ENCODE measurements around the gene ACOX1.

Gene ACOX1

GRCh38 chr17:75902406-75902805 lies 76.6 kb downstream of the ACOX1 start:
- no peak for DNase-seq

DNA sequence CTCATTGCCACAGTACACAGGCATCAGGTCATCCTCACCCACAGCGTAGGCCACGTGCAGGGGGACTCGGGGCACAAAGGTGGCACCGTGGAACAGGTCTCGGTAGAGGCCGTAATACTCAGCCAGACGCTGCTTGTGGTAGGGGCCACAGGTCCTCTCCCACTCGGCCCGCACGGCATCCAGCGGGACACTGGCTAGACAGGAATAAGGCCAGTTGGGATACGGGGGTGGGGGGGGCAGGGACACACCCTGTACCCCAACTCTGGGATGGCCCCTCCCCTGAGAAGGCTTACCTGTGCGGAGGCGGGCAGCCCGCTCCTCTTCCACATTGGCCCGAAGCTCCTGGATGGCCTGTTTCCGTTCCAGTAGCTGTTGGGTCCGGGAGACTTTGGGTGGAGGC lies 77.2 kb downstream of the ACOX1 start:
- no peak for DNase-seq

DNA sequence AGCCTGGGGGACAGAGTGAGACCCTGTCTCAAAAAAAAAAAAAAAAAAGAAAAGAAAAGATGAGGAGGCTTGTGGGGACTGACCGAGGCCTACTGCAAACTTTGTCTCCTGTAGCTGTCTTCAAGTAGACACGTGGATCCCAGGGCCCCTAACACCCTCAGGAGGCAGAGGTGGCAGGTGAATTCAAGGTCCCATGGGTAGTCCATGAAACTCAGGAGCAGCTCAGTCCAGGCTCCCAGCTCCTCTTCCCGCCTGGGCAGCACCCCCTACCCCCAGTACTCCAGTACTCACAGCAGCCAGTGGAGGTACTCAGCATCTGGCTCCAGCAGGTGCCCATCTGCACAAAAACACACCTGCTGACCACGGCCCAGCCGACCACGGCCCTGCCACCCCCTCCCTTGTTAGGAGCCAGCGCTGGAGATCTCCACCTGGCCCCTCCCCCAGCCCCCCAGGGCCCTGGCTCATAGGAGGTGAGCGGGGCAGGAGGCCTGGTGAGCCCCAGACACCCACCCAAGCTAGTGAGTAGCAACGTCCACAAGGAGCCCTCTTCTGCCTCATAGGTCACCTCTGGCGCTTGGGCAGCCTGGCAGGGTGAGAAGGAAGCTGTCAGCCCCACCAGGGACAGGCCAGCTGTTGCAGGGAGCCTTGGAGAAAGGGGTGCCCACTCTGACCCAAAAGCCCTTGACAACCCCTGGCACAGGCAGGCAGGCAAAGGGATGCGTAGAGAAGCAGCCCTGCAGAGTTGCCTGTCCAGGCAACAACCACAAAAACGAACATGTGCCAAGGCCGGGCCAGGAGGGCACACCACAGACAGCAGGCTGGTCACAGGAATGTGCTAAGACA lies 78.1 kb downstream of the ACOX1 start:
- DNase-seq = no peak

DNA sequence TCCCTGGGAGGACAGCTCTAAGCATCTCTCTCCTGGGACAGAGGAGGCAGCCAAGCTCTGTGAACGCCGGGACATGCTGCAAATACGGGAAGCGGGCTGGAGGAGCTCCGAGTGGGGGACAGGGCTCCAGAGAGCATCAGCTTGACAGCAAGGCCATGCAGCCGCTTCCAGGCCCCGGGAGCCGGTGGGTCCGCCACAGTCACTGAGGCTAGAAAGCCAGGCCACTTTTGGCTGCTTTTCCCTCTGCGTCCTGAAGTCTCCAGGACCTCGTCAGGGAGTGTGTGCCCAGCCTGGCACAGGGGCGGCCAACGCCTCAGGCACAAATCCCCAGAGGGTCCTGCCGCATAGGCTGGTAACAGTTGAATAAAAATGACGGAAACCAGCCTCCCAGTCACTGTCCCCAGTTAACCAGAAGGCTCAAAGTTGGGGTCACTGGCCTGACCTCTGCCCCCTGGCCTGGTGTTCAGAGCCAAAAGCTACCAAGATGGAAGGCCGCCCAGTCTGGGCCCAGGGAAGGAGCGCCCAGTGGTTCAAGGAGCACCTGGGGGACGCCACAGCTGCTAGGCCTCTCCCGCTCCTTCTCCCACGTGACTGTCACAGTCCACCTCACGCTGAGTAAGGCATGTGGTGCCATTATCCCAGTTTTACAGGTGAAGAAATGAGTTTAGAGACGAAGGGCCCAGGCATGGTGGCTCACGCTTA lies 79.0 kb downstream of the ACOX1 start:
- no peak for DNase-seq

DNA sequence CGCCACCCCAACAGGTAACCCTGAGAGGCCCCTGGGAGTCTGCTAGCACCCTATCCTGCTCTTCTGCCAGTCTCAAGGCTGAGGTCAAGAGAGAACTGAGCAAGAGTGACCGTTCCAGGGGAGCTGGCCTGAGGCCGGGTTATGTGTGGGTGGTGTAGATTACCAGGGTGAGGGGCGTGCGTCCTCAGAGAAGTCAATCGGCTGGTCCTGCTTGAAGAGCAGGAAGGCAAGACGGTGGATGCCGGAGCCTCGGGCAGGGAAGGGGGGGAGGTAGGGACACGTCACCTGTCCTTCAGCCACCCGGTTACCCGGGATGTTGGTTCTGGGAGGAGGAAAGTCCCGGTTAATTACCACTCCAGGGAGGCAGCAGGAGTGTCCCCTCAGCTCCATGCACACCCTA lies 79.6 kb downstream of the ACOX1 start:
- no peak for DNase-seq

DNA sequence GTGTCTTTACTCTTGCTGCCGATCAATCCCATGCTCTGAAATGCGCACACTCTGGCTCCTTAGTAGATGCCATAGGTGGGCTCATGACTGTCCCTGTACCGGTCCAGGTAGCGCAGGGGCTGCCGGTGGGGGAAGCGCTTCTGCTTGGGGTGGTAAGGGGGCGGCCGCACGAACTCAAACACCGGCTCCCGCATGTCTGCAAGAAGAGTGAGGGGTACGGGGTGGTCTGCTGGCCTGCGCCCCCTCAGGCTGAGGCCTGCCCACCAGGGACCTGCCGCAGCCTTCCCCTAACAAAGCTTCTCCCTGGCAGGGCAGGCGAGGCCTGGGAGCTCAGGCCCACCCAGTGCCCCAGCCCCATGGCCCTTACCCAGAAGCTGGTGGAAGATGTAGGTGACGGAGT lies 80.2 kb downstream of the ACOX1 start:
- no peak for DNase-seq

DNA sequence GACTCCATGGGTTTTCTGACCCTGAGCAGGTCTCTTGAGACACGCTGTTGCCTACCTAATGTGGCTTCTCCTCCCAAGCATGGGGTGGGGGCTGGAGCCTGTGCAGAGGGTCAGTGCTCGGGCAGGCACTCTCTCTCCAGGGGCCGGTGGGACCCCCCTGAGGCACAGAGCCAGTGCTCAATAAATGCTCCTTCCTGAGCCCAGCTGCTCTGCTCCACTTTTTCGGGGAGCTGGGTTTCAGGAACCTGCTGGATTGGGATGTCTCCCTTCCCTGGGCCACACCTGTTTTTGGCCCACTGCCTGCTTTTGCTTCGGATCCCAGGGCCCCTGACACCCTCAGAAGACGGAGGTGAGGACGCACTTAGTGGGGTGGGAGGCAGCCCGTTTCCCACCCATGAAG lies 80.9 kb downstream of the ACOX1 start:
- no peak for DNase-seq

- DNase-seq = no peak
Observed at GRCh38 chr17:75897160-75898019, 81.6 kb downstream of the ACOX1 start.

DNA sequence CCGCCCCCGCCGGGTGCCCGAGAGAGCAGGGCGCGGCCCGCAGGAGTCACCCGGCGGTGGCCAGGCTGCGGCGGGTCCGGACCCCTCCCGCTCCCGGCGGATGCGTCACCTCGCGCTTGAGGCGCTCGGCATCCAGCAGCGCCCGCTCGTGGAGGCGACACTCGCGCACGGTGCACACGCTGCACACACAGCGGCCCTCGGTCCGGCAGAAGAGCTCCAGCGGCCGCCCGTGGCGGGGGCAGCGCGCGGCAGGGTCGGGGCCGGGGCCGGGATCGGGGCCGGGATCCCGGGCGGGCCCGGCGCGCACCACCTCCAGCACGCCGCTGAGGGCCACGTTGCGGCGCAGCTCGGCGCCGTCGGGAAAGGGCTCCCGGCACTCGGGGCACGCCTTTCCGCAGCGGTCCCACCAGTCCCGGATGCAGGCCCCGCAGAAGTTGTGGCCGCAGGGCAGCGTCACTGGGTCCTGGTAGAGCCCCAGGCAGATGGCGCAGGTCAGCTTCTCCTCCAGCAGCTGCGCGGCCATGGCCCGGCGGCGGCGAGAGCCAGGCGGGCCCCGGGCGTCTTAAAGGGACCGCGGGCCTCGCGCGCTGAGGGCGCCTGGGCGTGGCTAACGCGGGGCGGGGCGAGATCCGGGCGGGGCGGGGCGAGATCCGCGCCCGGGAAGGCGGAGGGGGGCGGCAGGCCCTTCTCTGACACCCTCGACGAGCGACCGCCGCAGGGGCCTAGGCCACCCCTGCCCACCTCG lies 82.4 kb downstream of the ACOX1 start, which contains the start of gene TRIM65:
TSS of gene TRIM65 (minus strand) at position 537 of the 745 bp plus-strand sequence. CDS start at position 523, 14 bp downstream.
- DNase-seq = peak; percentile 65

GRCh38 chr17:75895370-75896155 lies 83.4 kb downstream of the ACOX1 start:
- DNase-seq = no peak

- DNase-seq = no peak
Observed at GRCh38 chr17:75894049-75894733, 84.8 kb downstream of the ACOX1 start.

- DNase-seq = no peak
Observed at GRCh38 chr17:75893305-75894048, 85.5 kb downstream of the ACOX1 start.

DNA sequence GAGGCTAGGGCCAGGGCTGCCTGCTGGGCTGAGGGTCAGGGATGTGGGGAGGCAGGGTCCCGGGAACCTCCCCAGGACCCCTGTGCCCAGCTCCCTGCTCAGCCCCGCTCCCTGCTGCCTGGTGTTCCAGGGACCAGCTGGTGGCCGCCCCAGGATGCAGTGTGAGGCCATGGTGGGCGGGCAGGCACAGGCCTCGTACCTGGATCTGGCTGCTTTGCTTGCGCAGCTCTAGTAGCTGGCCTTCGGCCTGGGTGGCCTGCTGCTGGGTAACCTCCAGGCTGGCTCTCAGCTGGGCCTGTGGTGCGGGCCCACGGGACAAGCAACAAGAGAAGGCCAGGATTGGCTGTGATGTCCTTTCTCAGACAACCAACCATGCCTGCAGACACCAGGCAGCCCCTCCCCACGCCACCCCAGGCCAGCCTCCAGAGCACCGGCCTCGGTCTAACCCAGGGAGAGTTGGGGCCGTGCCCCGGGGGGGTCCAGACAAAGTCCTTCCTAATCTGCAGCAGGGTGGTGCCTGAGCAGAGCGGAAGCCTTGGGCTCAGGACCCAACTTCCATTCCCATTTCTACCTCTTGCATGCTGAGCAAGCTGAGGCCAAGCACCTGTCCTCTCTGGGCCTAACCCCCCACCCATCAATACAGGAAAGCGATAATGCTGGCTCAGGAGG lies 86.3 kb downstream of the ACOX1 start:
- no peak for DNase-seq

- no peak for DNase-seq
Observed at GRCh38 chr17:75891605-75892555, 87.1 kb downstream of the ACOX1 start.
